H54 (cell line): Measurements from ENCODE around the gene HPS5.

Source experiments
- DNase-seq: peaks from one replicate; pipeline ENCODE4 v3.0.0; 2011; ENCODE audit warnings: low spot score, mixed read lengths; ENCODE audit not compliant: insufficient read length
- FAIRE-seq: peaks from 3 replicates; lab custom pipeline; 2011; peaks lifted over from hg19 to GRCh38; lab: Jason Lieb, UNC
- POLR2A ChIP-seq: IDR thresholded peaks from 2 replicates; pipeline ENCODE4 v1.6.1; 2011; ENCODE audit warnings: low read depth, mild to moderate bottlenecking, low read length

Gene HPS5

DNA sequence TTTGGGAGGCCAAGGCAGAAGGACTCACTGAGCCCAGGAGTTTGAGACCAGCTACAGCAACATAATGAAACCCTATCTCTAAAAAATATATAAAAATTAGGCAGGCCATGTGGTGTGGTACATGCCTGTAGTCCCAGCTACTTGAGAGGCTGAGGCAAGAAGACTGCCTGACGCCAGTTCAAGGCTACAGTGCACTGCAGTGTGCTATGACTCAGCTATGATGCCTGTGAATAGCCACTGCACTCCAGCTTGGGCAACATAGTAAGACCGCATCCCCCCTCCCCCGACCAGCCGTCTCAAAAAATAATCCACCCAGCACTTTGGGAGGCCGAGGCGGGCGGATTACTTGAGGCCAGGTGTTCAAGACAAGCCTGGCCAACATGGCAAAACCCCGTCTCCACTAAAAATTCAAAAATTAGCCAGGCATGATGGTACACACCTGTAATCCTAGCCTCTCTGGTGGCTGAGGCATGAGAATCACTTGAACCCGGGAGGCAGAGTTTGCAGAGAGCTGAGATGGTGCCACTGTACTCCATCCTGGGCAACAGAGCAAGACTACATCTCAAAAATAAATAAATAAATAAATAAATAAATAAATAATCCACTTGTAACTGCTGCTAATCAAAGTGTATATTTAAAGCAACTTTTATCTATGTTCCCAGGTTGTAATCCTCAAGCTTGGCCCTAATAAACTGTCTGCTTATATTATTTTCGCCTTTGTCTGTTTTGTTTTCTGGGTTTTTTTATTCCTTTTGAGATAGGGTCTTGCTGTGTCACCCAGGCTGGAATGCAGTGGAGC is 7.8 kb downstream of the HPS5 start:
- FAIRE-seq (no peak), DNase-seq (no peak)
- TF ChIP-seq POLR2A: no peak

DNA sequence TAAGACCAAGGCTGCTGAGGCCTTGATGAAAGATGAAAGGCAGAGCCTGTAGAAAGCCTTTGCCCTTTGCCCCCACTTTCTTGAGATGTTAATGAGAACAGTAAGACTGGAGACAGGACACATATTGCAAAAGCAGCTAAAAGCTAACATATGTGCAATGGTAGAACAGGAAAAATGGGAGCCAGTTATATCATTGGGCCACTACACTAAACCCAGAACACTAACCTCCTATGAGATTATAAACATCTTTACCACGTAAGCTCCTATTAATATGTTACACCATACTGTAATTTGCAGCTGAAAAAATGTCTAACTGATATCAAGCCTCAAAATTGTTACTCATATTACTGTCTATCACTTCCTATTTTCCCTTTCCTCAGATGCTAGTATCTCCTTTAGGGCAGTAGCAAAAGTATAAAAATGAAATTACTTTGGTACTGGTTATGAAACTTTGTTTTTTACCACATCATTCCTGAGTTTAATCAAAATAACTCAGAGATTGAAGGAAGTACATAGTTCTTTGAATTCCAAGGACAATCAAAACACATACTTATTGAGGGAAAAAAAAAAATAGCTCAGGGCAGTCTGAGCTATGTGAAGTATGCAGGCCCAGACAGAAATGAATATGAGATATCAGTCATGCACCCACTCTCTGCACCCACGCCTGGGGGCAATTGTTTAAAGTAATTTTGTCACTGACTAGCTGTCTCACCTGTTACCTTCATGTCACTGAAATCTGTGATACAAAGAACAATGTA is 9.1 kb downstream of the HPS5 start:
- FAIRE-seq: no peak
- DNase-seq: no peak
- TF ChIP-seq POLR2A: no peak

DNA sequence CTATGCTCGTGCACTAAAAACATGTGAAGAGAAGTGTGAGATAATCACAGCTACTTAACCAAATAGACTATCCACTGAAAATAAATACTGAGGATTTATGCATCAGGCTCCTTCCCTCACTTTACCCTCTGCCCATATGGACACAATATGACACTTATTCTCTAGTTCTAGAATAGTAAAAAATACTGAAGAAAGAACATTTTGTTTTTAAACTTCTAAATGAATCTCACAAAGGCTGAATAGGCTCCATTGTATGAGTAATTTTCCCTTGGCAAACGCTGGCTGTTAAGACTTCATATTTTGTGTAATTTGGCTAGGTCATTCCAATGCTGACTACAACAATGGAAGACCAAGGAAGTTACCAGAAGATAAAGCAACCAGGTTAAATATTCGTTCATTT is 9.9 kb downstream of the HPS5 start:
- TF ChIP-seq POLR2A: no peak
- FAIRE-seq: no peak

DNA sequence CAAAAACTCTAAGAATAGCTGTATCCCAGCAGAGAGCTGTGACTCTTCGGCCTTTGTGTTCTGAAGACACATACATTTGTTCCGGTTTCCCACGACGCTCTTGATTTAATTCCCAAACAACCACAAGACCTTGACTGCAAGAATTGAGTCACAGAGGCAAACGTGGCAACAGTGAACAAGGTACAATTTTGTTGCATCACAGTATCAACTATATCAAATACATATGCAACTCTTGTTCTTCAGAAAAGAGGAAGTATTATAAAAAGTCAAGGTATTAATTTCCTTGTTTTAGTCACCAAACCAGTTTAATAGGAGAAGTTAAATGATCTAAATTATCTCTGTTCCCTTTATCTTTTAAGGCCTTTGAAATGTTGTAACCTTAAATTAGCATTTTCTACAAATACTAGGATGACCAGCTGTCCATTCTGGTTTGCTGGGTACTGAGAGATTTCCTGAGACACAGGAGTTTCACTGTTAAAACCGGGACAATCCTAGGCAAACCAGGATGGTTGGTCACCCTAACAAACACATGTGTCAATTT is 11.1 kb downstream of the HPS5 start:
- FAIRE-seq (no peak), DNase-seq (no peak)
- no peak for TF ChIP-seq POLR2A

More for the DNA sequence above, 9.9 kb downstream of the HPS5 start:
- no peak for DNase-seq

DNA sequence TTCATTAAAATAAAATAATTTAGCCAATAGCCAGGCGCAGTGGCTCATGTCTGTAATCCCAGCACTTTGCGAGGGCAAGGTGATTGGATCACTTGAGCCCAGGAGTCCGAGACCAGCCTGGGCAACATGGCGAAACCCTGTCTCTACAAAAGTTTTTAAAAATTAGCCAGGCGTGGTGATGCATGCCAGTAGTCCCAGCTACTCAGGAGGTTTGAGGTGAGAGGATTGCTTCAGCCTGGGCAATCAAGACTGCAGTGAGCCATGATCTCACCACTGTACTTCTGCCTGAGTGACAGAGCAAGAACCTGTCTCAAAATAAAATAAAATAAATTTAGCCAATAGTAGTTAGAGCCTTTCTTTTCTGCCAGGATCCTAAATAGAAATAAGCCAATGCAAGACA is 12.2 kb downstream of the HPS5 start:
- TF ChIP-seq POLR2A: no peak
- DNase-seq (no peak), FAIRE-seq (no peak)

DNA sequence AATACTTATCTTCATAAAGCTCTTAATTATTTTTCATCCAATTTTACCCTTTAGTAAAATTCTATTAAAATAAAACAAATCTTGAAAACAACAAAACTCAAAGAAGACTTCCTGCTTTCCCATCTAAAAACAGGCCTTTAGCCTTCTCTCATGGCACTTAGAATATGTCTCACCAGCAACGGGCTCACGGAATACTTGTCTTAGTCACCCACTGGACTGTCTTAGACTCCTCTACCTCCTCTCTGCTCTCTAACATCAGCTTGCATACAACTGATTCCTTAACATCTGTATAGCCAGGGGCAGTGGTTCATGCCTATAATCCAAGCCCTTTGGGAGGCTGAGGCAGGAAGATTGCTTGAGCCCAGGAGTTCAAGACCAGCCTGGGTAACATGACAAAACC is 13.7 kb downstream of the HPS5 start:
- FAIRE-seq (no peak), DNase-seq (no peak)
- TF ChIP-seq POLR2A: no peak

DNA sequence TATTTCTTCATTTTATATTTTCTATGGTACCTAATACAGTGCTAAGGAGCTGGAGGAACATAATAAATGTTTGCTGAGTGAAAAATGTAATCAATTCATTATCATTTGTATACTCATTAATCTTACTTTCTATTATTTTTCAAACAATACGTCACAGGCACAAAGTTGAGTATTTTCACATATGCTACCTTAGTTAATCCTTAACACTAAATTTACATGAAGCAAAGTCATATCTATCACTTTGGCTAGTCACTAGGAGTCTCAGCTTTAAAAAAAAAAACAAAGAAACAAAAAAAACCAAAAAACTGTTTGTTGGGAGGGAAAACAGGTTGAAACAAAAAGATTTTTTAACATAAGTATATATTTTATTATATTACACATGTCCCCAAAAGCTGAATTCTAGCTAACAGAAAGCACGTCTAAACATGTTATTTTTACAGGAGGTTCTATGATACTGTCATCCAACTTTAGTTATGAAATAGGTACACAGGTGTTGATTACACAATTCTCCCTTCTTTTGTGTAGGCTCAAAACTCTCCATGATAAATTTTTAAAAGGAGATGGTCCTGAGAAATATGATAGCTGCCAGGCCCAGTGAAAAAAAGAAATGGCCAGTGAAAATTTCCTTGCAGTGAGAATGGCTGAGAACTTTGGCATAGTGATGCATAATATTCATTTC is 14.3 kb downstream of the HPS5 start:
- FAIRE-seq (no peak), DNase-seq (no peak)
- TF ChIP-seq POLR2A: no peak

DNA sequence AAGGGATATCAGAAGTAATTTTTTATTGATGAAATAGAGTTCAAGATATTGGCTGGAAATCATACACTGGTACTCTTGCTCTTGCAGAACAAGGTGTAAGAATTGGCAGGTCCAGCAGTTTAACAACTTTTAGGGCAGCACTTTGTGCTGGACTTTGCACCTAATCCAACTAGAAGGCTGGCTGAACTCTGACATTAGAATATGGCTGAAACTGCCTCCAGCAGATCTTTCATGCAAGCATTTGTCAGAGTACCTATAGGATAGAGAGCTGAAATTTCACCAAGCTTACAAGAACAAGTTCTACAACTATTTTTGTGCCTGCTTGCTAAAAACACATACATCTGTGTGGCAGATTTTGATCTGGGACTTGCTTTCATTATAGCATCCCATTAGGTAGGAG is 17.2 kb downstream of the HPS5 start:
- FAIRE-seq (no peak), DNase-seq (no peak)
- no peak for TF ChIP-seq POLR2A

DNA sequence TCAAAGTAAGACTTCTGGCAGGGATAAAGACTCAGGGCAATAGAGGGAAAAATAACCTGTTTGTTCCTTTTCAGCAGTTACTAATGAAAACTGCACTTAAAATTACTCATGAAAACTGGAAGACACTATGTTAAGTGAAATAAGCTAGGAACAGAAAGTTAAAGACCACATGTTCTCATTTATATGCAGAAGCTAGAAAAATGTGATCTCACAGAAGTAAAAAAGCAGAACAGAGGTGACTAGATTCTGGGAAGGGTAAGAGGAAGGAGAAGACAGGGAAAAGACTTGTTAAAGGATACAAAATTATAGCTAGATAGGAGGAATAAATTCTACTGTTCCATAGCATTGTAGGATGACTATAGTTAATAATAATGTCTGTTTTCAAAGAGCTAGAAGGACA is 22.2 kb downstream of the HPS5 start:
- no peak for DNase-seq
- no peak for TF ChIP-seq POLR2A
- FAIRE-seq: no peak

DNA sequence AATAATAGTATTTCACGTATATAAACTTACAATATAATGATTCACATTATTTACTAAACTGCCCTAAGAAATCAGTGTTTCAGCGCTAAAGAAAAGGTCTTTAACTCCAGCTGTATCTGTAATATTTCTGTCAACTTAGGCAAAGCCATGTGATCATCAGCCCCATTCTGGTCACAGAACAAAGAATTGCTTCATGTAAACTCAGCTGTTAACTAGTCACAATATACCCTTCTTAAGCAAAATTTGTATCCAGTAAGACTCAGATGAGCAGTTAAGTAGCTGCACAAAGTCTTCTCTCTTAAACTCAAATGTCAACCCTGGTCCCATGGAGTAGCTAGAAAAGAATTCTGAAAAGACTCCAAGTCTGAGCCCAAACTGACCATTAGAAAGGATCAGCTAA is 26.6 kb downstream of the HPS5 start:
- no peak for FAIRE-seq

DNA sequence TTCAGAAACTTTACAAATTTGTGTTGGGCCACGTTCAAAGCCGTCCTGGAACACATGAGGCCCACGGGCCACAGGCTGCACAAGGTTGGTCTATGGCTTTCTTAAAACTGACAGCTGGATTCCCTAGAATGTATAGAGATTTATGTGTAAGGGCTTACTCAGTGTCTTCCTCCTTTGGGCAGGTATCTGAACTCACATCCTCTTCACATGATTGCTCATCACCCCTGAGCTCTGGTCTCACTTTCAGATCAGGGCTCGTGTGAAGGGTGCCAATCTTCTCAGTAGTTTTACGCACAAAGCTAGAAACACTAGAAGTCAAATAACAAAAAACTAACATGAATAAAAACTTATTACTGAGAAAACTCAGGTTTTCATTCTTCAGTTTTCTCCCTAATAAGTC is 27.1 kb downstream of the HPS5 start:
- DNase-seq (no peak), FAIRE-seq (no peak)

More for the DNA sequence above, 26.6 kb downstream of the HPS5 start:
- no peak for TF ChIP-seq POLR2A
- DNase-seq: no peak

DNA sequence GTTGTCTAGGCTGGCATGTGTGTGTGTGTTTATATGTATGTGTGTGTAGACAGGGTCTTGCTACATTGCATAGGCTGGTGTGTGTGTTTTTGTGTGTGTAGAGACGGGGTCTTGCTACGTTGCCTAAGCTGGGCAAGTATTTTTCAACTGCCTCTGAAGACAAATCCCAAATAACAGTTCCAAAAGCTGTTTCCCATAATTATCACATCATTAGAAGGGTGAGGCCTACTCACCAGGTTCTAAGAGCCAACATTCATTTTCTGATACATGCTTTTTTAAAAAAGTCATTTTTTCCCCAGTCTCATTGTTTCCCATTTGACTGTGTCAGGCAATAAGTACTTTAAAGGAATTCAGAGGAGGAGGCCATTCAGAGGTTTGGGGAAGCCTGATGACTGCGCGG is 33.0 kb downstream of the HPS5 start:
- FAIRE-seq (no peak), DNase-seq (no peak)
- TF ChIP-seq POLR2A: no peak

More for the DNA sequence above, 27.1 kb downstream of the HPS5 start:
- no peak for TF ChIP-seq POLR2A

DNA sequence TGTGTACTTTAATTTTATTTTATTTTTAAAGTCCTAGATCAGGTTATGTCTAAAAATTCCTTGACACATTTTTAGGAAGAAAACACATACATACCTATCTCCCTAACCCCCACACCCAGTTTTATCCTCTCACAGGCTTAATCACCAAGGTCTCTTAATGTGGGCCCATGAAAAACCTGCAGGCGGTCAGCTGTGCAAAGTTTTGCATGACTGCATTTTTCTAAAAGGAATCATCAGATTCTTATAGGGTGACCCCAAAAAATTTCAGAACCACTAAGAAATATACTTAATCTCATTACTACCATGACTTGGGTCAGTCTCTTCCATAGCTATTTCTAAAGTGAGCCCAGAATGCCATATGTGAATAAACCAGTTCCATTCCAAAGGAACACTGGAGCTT is 36.1 kb downstream of the HPS5 start:
- DNase-seq (no peak), FAIRE-seq (no peak)
- TF ChIP-seq POLR2A: no peak

DNA sequence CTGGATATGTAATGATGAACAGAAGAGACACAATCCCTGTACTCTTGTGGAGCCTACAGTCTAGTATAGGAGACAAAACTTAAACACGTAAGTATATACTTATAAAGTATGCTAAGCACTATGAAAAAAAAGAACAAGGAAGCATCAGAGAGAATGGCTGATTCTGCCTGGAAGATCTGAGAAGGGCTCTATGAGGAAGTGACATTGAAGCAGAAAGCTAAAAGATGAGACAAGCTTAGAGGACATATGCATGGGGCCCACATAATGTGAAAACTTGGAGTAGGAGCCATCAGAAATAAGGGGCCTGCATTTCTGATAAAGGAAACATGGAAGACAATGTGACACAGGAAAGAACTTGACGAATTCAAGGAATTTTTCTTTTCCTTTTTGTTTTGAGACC is 39.3 kb downstream of the HPS5 start:
- no peak for TF ChIP-seq POLR2A
- DNase-seq (no peak), FAIRE-seq (no peak)
